Measurements from ENCODE around the gene NOTUM. TPM values are rescaled to one million over a fixed set of nuclear protein-coding genes. Genes with fewer than 3 reads are reported as not detected.

NOTUM gene
- total and polyA plus RNA-seq, 12 donors, result 0.07 to 9.7 (median 0.69) TPM; not detected in 3

DNA sequence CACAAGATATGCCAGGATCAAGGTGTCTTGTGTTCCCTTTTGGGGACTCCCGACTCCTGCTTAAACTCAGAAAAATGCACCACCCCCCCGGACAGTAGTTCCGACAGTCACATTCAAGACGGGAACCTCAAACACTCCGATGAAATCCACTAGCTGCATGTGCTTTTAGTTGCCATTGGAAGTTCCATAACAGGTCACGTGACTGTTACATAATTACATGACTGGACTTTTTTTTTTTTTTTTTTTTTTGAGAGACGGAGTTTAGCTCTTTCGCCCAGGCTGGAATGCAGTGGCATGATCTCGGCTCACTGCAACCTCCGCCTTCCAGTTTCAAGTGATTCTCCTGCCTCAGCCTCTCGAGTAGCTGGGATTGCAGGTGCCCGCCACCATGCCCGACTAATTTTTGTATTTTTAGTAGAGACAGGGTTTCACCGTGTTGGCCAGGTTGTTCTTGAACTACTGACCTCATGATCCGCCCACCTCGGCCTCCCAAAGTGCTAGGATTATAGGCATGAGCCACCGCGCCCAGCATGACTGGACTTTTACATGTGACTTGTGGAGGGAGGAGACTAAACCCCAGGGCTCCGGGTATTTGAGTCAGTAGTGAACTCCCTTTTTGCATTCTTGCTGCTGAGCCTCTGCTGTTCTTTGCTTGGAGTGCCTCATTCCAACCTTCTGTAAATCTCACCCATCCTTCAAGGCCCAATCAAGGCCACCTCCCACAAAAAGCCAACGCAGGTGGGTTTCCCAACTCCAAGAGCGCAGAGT is 44.6 kb downstream of the NOTUM start:
- Histone ChIP-seq H3K4me3 (peak overlapping the region in 1 of 4 donors; percentile 91), H3K27ac (no peak overlapping the region), H3K9me3 (replicated peaks in 1 of 3) (no peaks in the 10 kb centered on the region), H3K27me3 (no peaks in the 10 kb centered on the region), H3K36me3 (replicated peaks in 1 of 2) (peaks cover 0 to 41% of the 10 kb centered on the region in 2 donors), H3K4me1 (replicated peaks in 1 of 2) (peaks cover 13 to 31% of the 10 kb centered on the region in 2 donors)
- TF ChIP-seq, protein P1, sequence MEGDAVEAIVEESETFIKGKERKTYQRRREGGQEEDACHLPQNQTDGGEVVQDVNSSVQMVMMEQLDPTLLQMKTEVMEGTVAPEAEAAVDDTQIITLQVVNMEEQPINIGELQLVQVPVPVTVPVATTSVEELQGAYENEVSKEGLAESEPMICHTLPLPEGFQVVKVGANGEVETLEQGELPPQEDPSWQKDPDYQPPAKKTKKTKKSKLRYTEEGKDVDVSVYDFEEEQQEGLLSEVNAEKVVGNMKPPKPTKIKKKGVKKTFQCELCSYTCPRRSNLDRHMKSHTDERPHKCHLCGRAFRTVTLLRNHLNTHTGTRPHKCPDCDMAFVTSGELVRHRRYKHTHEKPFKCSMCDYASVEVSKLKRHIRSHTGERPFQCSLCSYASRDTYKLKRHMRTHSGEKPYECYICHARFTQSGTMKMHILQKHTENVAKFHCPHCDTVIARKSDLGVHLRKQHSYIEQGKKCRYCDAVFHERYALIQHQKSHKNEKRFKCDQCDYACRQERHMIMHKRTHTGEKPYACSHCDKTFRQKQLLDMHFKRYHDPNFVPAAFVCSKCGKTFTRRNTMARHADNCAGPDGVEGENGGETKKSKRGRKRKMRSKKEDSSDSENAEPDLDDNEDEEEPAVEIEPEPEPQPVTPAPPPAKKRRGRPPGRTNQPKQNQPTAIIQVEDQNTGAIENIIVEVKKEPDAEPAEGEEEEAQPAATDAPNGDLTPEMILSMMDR (IDR thresholded peaks at IDR 0.05), result no peak
- DNase-seq, result no peak
- intact Hi-C loops (cut with DNase I), result no loop called here
- 72 to 76% (median 73%) methylated on average over 16 to 21 of the region's 21 CpGs for WGBS, 4 donors

DNA sequence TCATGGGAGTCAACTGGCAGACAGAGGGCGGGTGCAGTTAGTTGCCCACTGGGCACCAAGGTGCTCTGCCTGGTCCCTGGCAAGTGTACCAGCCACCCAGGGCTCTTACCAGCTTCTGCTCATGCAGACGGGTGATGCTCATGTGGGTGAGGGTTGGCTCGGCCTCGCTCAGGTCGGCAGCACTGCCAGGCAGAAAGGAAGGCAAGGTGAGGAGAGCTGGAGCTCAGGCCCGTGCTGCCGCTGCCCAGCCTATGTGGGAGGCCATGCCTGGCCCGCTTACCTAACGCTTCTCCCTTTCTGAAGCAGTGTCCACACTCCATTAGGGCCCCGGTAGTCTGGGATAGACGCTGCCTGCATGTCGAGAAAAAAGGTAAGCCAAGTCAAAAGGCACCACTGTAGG is 45.7 kb downstream of the NOTUM start:
- WGBS, 4 donors, result 90 to 94% (median 93%) methylated on average over 5 to 12 of the region's 12 CpGs
- no peak for DNase-seq
- Histone ChIP-seq H3K9me3 (replicated peaks in 1 of 3) (no peaks in the 10 kb centered on the region), H3K4me1 (replicated peaks in 1 of 2) (peaks cover 19 to 27% of the 10 kb centered on the region in 2 donors), H3K36me3 (replicated peaks in 1 of 2) (peaks cover 0 to 36% of the 10 kb centered on the region in 2 donors), H3K27ac (no peak overlapping the region), H3K27me3 (no peaks in the 10 kb centered on the region), H3K4me3 (no peak overlapping the region)
- TF ChIP-seq, protein P1 (IDR thresholded peaks at IDR 0.05), result no peak
- no peak for TF ChIP-seq POLR2A (IDR thresholded peaks at IDR 0.05)
- intact Hi-C loops (cut with DNase I), result no loop called here

DNA sequence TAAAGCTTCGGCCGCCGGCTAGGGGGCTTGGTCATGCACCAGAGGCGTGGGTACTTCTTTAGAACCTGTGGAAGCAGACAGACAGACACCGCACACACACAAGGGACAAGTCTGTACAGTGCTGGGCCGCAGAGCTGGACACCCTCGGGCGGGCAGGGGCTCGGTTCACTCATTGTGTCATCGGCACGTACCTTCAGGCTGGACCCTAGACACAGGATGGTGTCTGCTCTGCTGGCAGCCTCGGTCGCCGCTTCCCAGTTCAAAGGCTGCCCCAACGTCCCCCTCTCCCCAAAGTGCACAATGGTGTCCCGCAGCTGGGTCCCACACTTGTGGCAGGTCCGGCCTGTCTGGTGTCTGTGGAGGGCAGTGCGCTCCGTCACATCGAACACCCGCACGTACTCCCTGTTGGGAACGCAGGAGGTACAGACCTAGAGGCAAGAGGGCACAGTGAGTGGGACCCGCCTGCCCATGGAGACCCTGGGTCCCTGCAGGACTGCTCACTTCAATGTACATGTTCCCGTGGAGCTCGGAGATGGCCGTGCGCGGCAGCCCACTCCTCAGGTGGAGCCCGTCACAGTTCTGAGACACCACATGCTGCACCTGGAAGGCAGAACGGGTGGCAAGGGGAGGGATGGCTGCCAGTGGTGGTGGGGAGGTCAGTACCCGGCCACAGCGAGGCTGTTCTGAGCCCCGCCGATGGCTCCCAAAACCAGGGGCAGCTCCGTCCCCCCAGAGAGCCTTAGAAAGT is 46.7 kb downstream of the NOTUM start:
- WGBS, 4 donors, result 94 to 97% (median 96%) methylated on average over 21 to 36 of the region's 36 CpGs
- H3K36me3 ChIP-seq (replicated peaks in 1 of 2), result peaks cover 0 to 36% of the 10 kb centered on the region in 2 donors
- TF ChIP-seq, protein P1 (IDR thresholded peaks at IDR 0.05), result no peak
- TF ChIP-seq POLR2A (IDR thresholded peaks at IDR 0.05), result no peak
- H3K4me1 ChIP-seq (replicated peaks in 1 of 2), result peaks cover 21 to 31% of the 10 kb centered on the region in 2 donors
- DNase-seq, result no peak
- intact Hi-C loops (cut with DNase I), result no loop called here
- no peak overlapping the region for H3K27ac ChIP-seq
- H3K4me3 ChIP-seq, result no peak overlapping the region
- no peaks in the 10 kb centered on the region for H3K9me3 ChIP-seq (replicated peaks in 1 of 3)
- no peaks in the 10 kb centered on the region for H3K27me3 ChIP-seq

DNA sequence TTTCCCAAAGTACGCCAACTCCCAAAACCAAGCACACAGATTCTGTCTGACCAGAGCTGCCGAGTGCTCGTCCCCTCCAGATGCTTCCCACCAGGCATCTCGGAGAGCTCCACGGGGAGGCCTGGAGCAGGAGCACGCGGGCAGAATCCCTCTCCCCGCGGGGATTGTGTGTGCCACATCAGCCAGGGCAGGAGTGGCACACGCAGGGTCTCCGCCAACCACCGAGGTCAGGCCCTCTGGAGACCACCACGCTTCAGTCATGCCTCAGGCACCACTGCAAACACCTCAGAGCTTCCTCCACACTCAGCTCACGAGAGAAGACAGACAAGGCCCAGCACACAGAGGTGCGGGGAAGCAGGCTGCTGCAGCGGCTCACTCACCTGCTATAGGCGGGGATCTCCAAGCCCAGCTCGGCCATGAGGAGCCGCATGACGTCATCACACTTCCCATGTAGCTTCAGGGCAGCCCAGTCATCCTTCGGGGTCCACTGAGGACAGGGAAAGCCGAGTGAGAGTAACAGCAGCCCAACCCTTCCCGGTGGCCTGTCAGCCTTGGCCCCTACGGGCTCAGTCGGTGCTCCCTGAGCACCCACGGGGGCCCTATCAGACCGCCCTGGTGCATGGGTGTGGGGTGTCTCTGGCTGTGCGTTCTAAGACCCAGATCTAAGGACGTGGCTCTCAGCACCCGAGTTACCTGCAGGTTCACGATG is 47.4 kb downstream of the NOTUM start:
- TF ChIP-seq, protein P1 (IDR thresholded peaks at IDR 0.05), result no peak
- no peak for TF ChIP-seq POLR2A (IDR thresholded peaks at IDR 0.05)
- Histone ChIP-seq H3K4me1 (replicated peaks in 1 of 2) (peaks cover 21 to 31% of the 10 kb centered on the region in 2 donors), H3K27ac (no peak overlapping the region), H3K9me3 (replicated peaks in 1 of 3) (no peaks in the 10 kb centered on the region), H3K4me3 (no peak overlapping the region), H3K36me3 (replicated peaks in 1 of 2) (peaks cover 0 to 36% of the 10 kb centered on the region in 2 donors), H3K27me3 (no peaks in the 10 kb centered on the region)
- intact Hi-C loops (cut with DNase I), result no loop called here
- DNase-seq, result no peak
- 91 to 95% (median 92%) methylated on average over 23 to 31 of the region's 31 CpGs for WGBS, 4 donors
